HL-60 (cell line): ENCODE data around the gene CHCHD10.

ENCODE experiments used
- DNase-seq, 2 experiments: peaks; one replicate each; pipeline ENCODE4 v3.0.0-alpha.2; 2010 to 2020; ENCODE audit warnings: low read depth in 1 of 2, low spot score in 1 of 2
- H3K27ac ChIP-seq: fragments of 250-450 bp; sonication (Bioruptor Pico); replicated peaks from 2 replicates; pipeline ENCODE4 v1.5.1; 2020; ENCODE audit warnings: mild to moderate bottlenecking, moderate library complexity
- H3K27me3 ChIP-seq: fragments of 250-450 bp; sonication (Bioruptor Pico); 2 replicates; pipeline ENCODE4 v1.5.1; 2021; ENCODE audit warnings: mild to moderate bottlenecking, moderate library complexity; ENCODE audit not compliant: insufficient read depth, poor library complexity, severe bottlenecking
- H3K4me3 ChIP-seq: replicated peaks from 2 replicates; pipeline ENCODE4 v1.5.1; 2011; ENCODE audit warnings: mild to moderate bottlenecking, control low read depth, low read length; ENCODE audit not compliant: insufficient read depth
- GABPA ChIP-seq: IDR thresholded peaks from 2 replicates; pipeline ENCODE4 v1.6.1; 2012; ENCODE audit warnings: low read depth
- POLR2AphosphoS5 ChIP-seq: IDR thresholded peaks from 2 replicates; pipeline ENCODE4 v1.6.1; 2012; ENCODE audit warnings: low read depth
- SPI1 ChIP-seq: IDR thresholded peaks from 2 replicates; pipeline ENCODE4 v1.6.1; 2012; ENCODE audit warnings: low read depth, mild to moderate bottlenecking, borderline replicate concordance
- TF ChIP-seq, protein P1 (sequence below): IDR thresholded peaks from one replicate; pipeline ENCODE4 v1.5.1; 2011; ENCODE audit warnings: low read length, control low read depth, inconsistent platforms; ENCODE audit not compliant: insufficient read depth
- TF ChIP-seq, protein P2 (sequence below): IDR thresholded peaks from 2 replicates; pipeline ENCODE4 v1.6.1; 2012; ENCODE audit warnings: low read depth; ENCODE audit not compliant: insufficient replicate concordance

Gene CHCHD10

DNA sequence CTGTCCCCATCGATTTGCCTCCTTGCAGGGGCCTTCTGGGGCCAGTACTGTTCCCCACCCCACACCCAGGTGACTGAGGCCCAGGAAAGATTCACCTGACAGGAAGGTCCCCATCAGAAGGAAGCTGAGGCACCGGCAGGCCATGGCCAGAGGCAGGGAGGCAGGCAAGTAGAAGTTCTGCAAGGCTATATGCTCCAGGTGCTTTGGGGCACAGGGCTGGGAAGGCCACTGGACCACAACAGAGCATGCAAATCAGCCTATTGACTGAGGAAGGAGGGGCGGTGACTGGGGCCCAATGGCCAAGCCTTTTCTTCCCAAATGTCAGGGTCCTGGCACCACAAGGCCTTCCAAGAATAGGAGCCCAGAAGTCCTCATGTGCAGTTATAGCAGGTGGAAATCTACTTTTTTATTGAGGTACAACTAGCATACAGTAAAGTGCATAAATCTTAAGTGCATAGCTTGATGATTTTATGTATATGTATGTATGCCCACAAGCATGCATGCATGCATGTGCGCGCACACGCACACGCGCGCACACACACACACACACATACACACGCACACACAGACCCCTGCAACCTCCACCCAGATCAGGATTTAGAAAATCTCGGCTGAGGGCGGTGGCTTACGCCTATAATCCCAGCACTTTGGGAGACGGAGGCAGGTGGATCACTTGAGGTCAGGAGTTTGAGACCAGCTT, 13.4 kb downstream of the CHCHD10 start, which contains the start of gene VPREB3:
VPREB3 (minus strand) TSS at position 206 of the 700 bp plus-strand sequence; CDS start at position 144, 62 bp downstream.
- H3K4me3 ChIP-seq: no peak within 1 kb of the TSS
- H3K27me3 ChIP-seq: no peaks in the 10 kb centered on the region
- no peak for DNase-seq
- TF ChIP-seq GABPA: no peak
- H3K27ac ChIP-seq: no peak within 1 kb of the TSS

DNA sequence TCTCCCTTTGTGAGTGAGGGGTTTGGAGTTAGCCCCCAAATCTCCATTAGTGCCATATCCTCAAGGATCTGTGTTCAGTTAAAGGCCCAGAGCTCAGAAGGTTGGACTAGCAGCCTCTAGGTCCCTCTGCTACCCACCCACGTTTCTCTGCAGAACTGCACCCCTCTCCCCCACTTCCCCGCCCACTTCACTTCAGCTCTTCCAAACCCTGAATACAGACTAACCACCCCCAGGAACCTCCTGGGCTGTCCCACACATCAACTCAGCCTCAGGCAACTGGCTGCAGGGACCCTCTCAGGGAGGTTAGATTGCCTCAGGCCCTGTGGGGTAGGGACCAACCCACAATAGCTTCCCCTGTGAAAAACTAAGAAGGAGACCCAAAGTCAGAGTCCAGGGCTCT, 14.4 kb downstream of the CHCHD10 start:
- DNase-seq: no peak
- TF ChIP-seq POLR2AphosphoS5 (no peak), GABPA (no peak)
- TF ChIP-seq, protein P1, sequence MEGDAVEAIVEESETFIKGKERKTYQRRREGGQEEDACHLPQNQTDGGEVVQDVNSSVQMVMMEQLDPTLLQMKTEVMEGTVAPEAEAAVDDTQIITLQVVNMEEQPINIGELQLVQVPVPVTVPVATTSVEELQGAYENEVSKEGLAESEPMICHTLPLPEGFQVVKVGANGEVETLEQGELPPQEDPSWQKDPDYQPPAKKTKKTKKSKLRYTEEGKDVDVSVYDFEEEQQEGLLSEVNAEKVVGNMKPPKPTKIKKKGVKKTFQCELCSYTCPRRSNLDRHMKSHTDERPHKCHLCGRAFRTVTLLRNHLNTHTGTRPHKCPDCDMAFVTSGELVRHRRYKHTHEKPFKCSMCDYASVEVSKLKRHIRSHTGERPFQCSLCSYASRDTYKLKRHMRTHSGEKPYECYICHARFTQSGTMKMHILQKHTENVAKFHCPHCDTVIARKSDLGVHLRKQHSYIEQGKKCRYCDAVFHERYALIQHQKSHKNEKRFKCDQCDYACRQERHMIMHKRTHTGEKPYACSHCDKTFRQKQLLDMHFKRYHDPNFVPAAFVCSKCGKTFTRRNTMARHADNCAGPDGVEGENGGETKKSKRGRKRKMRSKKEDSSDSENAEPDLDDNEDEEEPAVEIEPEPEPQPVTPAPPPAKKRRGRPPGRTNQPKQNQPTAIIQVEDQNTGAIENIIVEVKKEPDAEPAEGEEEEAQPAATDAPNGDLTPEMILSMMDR: no peak
- no peak overlapping the region for H3K27ac ChIP-seq
- H3K4me3 ChIP-seq: no peak overlapping the region
- H3K27me3 ChIP-seq: no peaks in the 10 kb centered on the region

DNA sequence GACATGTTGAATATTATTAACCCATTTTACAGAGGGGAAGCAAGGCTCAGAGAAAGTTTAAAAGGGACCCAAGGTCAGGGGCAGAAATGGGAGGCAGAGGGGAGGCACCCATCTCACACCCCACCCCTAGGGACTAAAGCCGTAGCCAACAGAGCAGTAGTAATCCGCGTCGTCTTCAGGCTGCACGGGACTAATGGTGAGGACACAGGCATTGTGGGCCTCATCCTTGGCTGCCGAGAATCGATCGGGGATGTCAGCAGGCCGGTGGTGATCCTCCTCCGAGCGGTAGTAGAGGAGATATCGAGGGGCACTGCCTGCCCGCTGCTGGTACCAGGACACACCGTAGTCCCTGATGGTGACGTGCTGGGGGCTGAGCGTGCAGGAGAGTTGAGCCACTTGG, 15.0 kb downstream of the CHCHD10 start:
- Histone ChIP-seq H3K27me3 (no peaks in the 10 kb centered on the region), H3K27ac (no peak overlapping the region), H3K4me3 (no peak overlapping the region)
- TF ChIP-seq GABPA: no peak
- no peak for TF ChIP-seq POLR2AphosphoS5
- no peak for TF ChIP-seq SPI1
- TF ChIP-seq, protein P1: no peak
- TF ChIP-seq, protein P2, sequence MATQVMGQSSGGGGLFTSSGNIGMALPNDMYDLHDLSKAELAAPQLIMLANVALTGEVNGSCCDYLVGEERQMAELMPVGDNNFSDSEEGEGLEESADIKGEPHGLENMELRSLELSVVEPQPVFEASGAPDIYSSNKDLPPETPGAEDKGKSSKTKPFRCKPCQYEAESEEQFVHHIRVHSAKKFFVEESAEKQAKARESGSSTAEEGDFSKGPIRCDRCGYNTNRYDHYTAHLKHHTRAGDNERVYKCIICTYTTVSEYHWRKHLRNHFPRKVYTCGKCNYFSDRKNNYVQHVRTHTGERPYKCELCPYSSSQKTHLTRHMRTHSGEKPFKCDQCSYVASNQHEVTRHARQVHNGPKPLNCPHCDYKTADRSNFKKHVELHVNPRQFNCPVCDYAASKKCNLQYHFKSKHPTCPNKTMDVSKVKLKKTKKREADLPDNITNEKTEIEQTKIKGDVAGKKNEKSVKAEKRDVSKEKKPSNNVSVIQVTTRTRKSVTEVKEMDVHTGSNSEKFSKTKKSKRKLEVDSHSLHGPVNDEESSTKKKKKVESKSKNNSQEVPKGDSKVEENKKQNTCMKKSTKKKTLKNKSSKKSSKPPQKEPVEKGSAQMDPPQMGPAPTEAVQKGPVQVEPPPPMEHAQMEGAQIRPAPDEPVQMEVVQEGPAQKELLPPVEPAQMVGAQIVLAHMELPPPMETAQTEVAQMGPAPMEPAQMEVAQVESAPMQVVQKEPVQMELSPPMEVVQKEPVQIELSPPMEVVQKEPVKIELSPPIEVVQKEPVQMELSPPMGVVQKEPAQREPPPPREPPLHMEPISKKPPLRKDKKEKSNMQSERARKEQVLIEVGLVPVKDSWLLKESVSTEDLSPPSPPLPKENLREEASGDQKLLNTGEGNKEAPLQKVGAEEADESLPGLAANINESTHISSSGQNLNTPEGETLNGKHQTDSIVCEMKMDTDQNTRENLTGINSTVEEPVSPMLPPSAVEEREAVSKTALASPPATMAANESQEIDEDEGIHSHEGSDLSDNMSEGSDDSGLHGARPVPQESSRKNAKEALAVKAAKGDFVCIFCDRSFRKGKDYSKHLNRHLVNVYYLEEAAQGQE: no peak
- DNase-seq: no peak

DNA sequence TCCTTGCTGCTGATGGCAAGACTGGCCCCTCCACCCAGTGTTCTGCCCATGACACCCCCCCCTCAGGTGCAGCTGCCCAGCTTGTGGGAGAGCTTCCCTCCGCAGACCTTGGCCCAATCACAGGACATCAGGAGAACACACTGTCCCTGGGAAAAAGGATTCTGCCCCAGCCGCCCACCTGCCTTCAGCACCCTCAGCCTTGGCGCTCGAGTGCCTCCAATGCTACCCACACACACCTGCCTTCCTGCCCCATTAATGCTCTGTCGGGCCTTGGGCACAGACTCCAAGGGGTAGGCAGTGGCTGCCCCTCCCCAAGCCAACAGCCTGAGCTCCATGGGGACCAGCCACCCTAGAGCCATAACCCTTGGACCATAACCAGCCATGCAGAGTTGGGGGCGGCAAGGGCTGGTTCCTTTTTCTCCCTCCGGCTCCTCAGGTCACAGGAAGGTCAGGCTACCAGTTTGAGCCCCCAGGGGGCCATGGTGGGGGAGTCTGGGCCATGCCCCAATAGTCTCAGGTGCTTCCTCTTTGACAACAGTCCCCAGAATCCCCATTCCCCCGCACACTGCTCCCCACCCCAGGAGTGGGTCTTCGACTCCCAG, 15.6 kb downstream of the CHCHD10 start:
- H3K27ac ChIP-seq: no peak overlapping the region
- peak in 1 of 2 experiments; percentile 33 for DNase-seq
- TF ChIP-seq GABPA (no peak), POLR2AphosphoS5 (no peak), SPI1 (no peak)
- TF ChIP-seq, protein P2: no peak
- TF ChIP-seq, protein P1: no peak
- no peaks in the 10 kb centered on the region for H3K27me3 ChIP-seq
- no peak overlapping the region for H3K4me3 ChIP-seq
